GM12874 (cell line): ENCODE measurements around the gene RAG2.

Source experiments
- CTCF ChIP-seq: IDR thresholded peaks from 2 replicates; pipeline ENCODE4 v1.5.1; 2011; ENCODE audit warnings: low read depth, mild to moderate bottlenecking, control low read depth, low read length, moderate library complexity; ENCODE audit not compliant: insufficient read depth

The RAG2 gene

GRCh38 chr11:36565031-36565610 is 32.9 kb downstream of the RAG2 start:
- TF ChIP-seq CTCF = no peak

- peak; percentile 48; the same call in 1 of the 2 replicates for TF ChIP-seq CTCF
Measured at GRCh38 chr11:36564376-36565030, 33.5 kb downstream of the RAG2 start.

GRCh38 chr11:36558571-36559413 is 39.2 kb downstream of the RAG2 start:
- no peak for TF ChIP-seq CTCF

GRCh38 chr11:36557991-36558390 is 40.0 kb downstream of the RAG2 start:
- TF ChIP-seq CTCF = no peak

- no peak for TF ChIP-seq CTCF
Measured at GRCh38 chr11:36550385-36551115, 47.5 kb downstream of the RAG2 start.
